Activated CD4-positive, alpha-beta T cell treated with anti-CD3 and anti-CD28 coated beads, Interleukin-10, Interleukin-2, amounts not matched to agents 100 ng/mL and 50 ng/mL, durations not matched to agents 16 hours and 8 hours (primary cell): ENCODE results near the gene CEP295NL.
"Not testable (repeated sequence)": the region's sequence is repeated elsewhere in the genome, so short reads cannot be mapped to it uniquely, and the experiment has no call there.

Experiments used
- DNase-seq: peaks from one replicate; pipeline ENCODE4 v3.0.0-alpha.2; 2020

Gene CEP295NL

GRCh38 chr17:78903101-78903779, at the start of gene CEP295NL:
CEP295NL (minus strand) TSS chr17:78903201; CDS start chr17:78901828, 1,373 bp downstream.
- peak; percentile 37 for DNase-seq

- no peak for DNase-seq
Observed at GRCh38 chr17:78952706-78953105, 49.7 kb upstream of the CEP295NL start.

GRCh38 chr17:78951967-78952551, 49.1 kb upstream of the CEP295NL start:
- DNase-seq: no peak

DNA sequence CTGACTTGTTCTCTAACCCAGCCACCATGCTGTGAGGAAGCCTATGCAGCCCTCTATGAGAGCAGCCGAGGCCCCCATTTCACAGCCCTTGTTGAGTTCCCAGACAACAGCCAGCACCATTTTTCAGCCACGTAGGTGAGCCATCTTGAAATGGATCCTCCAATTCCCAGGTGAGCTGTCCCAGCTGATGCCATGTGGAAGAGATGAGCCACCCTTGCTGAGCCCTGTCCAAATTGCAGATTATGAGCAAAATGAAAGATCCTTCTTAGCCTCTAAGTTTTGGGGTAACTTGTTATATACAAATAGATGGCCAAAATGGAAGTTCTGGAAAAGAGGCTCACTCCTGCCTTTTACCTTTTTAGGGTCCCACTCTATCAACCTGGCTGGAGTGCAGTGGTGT, 47.9 kb upstream of the CEP295NL start:
- no peak for DNase-seq

DNA sequence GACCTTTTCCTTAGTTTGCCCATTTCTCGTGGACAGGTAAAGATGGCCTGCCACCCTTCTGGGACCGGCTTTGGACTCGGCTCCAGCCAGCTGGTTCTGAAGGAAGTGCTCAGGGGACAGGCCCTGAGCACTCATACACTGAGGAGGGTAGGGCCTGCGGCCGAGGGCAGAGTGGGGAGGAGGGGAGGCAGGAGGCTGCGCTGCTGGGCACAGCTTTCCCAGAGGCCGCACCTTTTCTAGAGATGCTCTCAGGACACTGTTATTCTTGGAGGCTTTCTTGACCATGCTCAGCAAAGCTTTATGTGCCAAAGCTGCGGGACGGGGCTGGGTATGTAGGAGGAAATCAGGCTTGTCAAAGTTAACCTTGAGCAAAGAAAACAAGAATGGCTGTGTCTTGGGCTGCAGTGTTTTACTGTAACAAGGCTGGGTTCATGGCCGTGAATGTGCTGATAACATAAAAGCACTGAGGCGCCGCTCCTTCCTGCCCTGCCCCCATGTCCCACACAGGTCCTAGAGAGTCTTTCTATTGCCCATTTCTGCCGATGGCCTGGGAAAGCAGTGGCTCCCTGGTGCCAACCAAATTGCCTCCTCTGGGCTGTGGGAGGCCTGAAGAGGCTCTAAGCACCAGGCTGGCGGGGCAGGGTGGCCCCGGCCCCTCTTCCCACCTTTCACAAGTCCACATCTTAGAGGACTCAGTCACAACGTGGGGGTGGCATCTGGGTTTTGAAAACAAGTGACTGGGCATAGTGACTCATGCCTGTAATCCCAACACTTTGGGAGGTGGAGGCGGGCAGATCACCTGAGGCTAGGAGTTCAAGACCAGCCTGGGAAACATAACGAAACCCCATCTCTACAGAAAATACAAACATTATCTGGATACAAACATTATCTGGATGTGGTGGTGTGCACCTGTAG, 44.5 kb upstream of the CEP295NL start:
- no peak for DNase-seq

DNA sequence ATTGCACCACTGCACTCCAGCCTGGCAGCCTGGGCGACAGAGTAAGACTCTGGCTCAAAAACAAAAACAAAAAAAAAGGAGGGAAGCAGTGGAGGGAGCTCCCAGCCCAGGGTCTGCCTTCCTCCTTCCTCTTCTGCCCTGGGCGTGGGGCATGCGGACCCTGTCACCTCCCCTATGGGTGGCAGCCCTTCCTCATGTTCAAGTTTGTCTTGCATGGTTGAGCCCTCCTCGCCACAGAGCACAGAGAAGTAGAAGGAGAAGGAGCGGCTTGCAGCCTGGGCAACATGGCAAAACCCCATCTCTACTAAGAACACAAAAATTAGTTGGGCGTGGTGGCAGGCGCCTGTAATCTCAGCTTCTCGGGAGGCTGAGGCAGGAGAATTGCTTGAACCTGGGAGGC, 43.6 kb upstream of the CEP295NL start:
- DNase-seq: no peak

GRCh38 chr17:78946131-78946530, 43.1 kb upstream of the CEP295NL start:
- no peak for DNase-seq

DNA sequence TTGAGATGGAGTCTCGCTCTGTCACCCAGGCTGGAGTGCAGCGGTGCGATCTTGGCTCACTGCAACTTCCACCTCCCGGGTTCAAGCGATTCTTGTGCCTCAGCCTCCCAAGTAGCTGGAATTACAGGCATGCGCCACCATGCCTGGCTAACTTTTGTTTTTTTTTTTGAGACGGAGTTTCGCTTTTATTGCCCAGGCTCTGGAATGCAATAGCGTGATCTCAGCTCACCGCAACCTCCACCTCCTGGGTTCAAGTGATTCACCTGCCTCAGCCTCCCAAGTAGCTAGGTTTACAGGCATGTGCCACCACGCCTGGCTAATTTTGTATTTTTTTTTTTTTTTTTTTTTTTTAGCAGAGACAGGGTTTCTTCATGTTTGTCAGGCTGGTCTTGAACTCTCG, 42.5 kb upstream of the CEP295NL start:
- DNase-seq: not testable (repeated sequence)

DNA sequence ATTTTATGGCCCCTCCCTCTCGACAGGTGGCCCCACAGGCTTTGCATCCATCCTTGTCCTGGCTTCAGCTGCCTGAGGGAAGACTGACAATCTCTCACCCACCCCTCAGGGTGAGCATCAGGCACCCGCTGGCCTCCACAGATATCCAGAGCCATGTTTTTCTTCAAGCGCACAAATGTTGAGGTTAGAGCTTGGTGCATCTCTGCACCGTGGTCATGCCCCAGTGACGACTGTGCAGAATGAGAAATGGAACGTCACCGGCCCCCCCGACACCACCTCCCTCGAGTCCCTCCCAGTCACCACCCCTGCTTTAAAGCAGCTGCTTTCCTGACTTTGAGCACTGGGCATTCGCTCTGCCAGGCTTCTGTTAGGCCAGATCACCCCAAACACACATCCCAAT, 42.0 kb upstream of the CEP295NL start:
- DNase-seq: no peak

DNA sequence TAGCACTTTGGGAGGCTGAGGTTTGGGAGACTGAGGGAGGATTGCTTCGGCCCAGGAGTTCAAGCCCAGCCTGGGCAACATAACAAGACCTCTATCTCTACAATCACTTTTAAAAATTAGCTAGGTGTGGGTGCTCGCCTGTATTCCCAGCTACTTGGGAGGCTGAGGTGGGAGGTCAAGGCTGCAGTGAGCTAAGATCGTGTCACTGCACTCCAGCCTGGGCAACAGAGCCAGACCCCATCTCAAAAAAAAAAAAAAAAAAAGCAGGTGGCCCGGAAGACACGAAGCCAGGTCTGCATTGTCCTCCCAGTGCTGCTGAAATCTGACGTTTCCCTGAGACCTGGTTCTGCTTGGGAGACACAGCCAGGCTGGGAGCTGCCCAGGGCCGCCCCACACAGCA, 41.0 kb upstream of the CEP295NL start:
- no peak for DNase-seq

GRCh38 chr17:78940708-78941107, 37.7 kb upstream of the CEP295NL start:
- DNase-seq: no peak

DNA sequence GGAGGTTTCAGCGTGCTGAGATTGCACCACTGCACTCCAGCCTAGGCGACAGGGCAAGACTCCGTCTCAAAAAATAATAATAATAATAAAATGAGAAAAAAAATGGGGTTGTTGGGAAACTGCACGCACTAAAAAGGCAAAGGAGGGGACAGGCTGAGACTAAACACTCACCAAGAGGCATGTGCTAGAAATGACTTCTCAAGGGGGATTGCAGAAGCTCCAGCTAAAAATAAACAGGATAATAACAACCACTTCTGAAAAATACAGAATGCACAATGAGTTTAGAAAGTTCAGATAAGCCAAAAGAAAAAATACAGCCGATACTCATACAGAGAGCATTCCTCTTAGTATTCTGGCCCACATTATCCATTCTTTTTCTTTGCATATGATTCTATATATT, 37.3 kb upstream of the CEP295NL start:
- DNase-seq: no peak

DNA sequence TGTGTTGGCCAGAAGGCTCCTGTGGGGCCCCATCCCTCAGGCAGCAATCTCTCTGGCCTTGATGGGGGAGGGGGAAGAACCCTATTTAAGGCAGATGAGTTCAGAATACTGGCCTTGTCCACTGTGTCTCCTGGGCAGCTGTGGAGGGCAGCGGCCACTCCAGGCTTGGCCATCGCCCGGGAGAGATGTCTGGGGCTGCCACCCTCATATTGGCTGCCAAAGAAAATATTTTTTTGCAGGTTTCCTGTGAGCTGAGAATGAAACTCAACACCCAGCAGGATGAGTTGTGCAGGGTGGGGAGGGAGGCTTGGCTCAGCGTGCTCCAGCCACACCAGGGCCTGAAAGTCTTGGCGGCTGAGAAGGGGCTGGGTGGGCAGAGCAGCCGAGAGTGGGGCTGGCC, 36.6 kb upstream of the CEP295NL start:
- DNase-seq: no peak

- DNase-seq: no peak
Observed at GRCh38 chr17:78937561-78937960, 34.6 kb upstream of the CEP295NL start.

- no peak for DNase-seq
Observed at GRCh38 chr17:78935419-78936323, 32.7 kb upstream of the CEP295NL start.

DNA sequence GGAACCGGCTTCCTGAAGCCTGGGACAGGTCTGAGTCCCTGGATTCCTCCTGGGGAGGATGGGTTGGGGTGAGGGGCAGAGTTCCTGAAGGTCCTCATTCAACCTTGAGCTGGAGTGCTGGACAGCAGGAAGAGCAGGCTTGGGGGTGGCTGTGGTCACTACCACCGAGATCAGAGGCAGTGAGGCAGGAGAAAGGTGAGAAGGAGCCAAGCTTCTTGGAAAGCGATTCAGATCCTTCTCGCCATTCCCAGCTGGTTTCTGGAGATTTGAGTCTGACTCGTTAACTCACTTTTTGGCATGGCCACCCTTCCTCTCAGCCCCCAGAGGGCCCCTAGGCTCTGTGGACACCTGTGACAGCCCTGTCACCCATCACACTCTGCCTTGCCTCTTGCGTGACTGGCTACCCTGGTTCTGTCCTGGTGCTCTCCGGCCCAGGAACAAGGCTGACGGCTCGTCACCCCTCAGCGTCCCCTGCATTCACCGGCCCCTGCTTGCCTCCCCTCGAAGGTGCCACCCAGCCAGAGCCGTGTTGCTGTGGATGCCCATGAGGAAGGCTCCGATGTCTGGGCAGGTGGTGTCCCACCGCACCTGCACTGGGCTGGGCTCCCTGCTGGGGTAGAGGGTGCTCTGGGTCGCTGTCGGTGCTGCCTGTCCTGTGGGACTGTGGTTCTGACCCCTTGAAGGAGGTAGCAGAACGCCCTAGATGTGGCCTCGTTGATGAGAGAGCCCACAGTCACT, 31.8 kb upstream of the CEP295NL start:
- DNase-seq: no peak

- DNase-seq: no peak
Observed at GRCh38 chr17:78933959-78934568, 31.1 kb upstream of the CEP295NL start.

DNA sequence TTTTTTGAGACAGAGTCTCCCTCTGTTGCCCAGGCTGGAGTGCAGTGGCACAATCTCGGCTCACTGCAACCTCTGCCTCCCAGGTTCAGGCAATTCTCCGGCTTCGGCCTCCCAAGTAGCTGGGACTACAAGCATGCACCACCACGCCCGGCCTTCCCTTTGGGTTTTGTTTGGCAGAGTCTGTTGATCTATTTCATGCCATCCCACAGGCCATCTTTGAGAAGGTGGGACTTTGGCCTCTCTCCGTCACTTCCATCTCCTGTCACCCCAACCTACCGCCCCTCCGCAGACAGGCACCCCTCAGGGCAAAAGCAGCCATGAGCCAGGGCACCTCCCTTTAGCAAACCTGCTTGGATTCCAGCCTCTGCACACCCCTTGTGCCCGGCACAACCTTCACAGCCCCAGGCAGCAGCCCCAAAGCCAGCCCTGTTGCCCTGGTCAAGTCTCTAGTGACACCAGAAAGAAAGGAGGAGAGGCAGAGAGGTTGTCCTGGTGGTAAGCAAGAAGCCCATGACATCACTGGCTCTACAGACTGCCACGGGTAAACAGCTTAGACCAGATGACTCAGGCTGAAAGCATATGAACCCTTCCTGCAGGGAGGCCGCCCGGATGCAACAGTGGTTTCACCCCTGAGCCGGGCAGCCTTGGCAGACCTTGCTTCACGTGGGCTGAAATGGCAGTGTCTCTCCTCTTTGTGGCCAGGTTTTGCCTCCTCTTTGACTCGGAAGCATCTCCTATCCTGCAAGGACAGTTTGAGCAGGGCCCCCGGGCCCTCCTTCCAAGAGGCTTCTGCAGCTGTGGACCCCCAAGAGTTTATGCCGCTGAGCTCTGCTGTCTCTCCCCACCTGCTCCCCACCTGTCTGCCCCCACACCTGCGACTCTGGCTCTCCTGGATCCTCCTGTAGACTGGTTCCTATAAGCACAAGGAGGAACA, 30.3 kb upstream of the CEP295NL start:
- peak; percentile 87 for DNase-seq

DNA sequence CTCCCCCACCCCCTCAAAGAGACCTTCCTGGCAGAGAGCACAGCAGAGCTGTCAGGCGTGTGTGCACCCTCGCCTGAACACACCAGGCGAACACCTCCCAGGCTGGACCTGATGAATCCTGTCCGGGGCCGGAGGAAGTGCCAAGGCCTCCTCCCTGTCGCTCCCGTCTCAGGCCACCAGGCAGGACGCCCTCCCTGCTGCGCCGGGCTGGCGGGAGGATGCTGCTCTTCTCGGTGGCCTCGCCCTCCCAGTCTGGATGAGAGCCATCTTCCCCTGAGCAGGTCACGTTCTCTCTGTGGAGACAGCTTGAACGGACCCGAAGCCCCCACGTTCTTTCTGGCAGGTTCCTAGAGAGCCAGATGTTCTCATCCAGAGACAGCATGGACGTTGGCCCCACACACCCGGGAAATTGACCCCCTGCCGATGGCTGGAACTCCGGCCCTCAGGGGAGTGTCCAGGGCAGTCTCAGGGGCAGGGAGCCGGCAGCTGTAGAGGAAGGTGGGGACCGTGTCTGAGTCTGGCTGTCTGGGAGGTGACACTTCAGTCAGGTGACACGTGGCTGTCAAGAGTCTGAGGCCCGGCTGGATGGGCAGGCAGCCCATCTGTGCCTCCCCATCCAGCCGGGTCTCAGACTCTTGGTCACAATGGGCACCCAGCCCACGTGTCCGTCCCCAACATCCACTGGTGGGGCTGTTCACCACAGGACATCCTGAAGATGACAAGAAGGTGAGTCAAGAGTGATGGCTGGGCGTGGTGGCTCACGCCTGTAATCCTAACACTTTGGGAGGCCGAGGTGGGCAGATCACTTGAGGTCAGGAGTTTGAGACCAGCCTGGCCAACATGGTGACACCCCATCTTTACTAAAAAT, 27.1 kb upstream of the CEP295NL start:
- DNase-seq: no peak
